HL-60 (cell line): ENCODE measurements around the gene C1QL3.

Source experiments
- DNase-seq, 2 experiments: peaks; one replicate each; pipeline ENCODE4 v3.0.0-alpha.2; 2010 to 2020; ENCODE audit warnings: low read depth in 1 of 2, low spot score in 1 of 2
- H3K27ac ChIP-seq: fragments of 250-450 bp; sonication (Bioruptor Pico); replicated peaks from 2 replicates; pipeline ENCODE4 v1.5.1; 2020; ENCODE audit warnings: mild to moderate bottlenecking, moderate library complexity
- H3K27me3 ChIP-seq: fragments of 250-450 bp; sonication (Bioruptor Pico); 2 replicates; pipeline ENCODE4 v1.5.1; 2021; ENCODE audit warnings: mild to moderate bottlenecking, moderate library complexity; ENCODE audit not compliant: insufficient read depth, poor library complexity, severe bottlenecking
- H3K4me3 ChIP-seq: replicated peaks from 2 replicates; pipeline ENCODE4 v1.5.1; 2011; ENCODE audit warnings: mild to moderate bottlenecking, control low read depth, low read length; ENCODE audit not compliant: insufficient read depth
- GABPA ChIP-seq: IDR thresholded peaks from 2 replicates; pipeline ENCODE4 v1.6.1; 2012; ENCODE audit warnings: low read depth
- POLR2AphosphoS5 ChIP-seq: IDR thresholded peaks from 2 replicates; pipeline ENCODE4 v1.6.1; 2012; ENCODE audit warnings: low read depth
- REST ChIP-seq: IDR thresholded peaks from 2 replicates; pipeline ENCODE4 v1.6.1; 2012; ENCODE audit warnings: low read depth; ENCODE audit not compliant: insufficient replicate concordance
- SPI1 ChIP-seq: IDR thresholded peaks from 2 replicates; pipeline ENCODE4 v1.6.1; 2012; ENCODE audit warnings: low read depth, mild to moderate bottlenecking, borderline replicate concordance
- long read RNA-seq: library from polyadenylated mRNA; unstranded; transcript quantifications from one replicate; pipeline ENCODE4 v2.0.0, GENCODE V29; 2020
- TF ChIP-seq, protein P1 (sequence below): IDR thresholded peaks from one replicate; pipeline ENCODE4 v1.5.1; 2011; ENCODE audit warnings: low read length, control low read depth, inconsistent platforms; ENCODE audit not compliant: insufficient read depth

Gene C1QL3
- long read RNA-seq, result 0 reads

- TF ChIP-seq GABPA (no peak), SPI1 (no peak), POLR2AphosphoS5 (no peak), REST (no peak)
- TF ChIP-seq, protein P1, sequence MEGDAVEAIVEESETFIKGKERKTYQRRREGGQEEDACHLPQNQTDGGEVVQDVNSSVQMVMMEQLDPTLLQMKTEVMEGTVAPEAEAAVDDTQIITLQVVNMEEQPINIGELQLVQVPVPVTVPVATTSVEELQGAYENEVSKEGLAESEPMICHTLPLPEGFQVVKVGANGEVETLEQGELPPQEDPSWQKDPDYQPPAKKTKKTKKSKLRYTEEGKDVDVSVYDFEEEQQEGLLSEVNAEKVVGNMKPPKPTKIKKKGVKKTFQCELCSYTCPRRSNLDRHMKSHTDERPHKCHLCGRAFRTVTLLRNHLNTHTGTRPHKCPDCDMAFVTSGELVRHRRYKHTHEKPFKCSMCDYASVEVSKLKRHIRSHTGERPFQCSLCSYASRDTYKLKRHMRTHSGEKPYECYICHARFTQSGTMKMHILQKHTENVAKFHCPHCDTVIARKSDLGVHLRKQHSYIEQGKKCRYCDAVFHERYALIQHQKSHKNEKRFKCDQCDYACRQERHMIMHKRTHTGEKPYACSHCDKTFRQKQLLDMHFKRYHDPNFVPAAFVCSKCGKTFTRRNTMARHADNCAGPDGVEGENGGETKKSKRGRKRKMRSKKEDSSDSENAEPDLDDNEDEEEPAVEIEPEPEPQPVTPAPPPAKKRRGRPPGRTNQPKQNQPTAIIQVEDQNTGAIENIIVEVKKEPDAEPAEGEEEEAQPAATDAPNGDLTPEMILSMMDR, result no peak
- H3K4me3 ChIP-seq, result peak within 1 kb of the TSS; percentile 28
- H3K27ac ChIP-seq, result no peak within 1 kb of the TSS
- peak in 1 of 2 experiments; percentile 5 for DNase-seq
- H3K27me3 ChIP-seq, result no peaks in the 10 kb centered on the region
Observed at GRCh38 chr10:16521311-16522016, at the start of gene C1QL3. TSS of gene C1QL3 (minus strand) at chr10:16521879. CDS start at chr10:16521065, 814 bp downstream.

GRCh38 chr10:16570731-16571130 is 49.1 kb upstream of the C1QL3 start:
- Histone ChIP-seq H3K4me3 (no peak overlapping the region), H3K27me3 (no peaks in the 10 kb centered on the region), H3K27ac (no peak overlapping the region)
- TF ChIP-seq SPI1, result no peak
- TF ChIP-seq GABPA, result no peak
- no peak for TF ChIP-seq REST
- TF ChIP-seq POLR2AphosphoS5, result no peak
- TF ChIP-seq, protein P1, result no peak
- no peak for DNase-seq

DNA sequence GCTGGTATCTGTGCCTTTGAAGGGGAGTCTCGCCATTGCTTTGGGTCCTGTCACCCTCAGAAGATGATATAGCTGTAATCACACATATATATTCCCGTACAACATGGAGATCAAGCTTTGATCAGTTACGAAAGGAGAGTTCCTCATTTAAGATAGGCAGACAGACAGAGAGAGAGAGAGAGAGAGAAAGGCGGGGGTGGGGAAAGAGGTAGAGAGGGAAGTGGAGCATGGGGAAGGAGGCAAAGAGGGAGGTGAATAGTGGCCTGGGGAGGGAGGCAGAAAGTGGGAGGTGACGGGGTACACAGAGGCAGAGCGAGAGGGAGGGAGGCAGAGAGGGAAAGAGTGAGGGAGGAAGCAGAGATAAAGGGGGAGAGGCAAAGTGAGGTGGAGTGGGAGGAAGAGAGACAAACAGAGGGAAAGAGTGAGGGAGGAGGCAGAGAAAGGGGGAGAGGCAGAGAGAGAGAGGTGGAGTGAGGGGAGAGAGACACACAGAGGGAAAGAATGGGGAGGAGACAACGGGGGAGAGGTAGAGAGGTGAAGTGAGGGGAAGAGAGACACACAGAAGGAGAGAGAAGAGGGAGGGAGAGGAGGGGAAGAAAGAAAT is 44.6 kb upstream of the C1QL3 start:
- H3K27me3 ChIP-seq, result no peaks in the 10 kb centered on the region
- H3K27ac ChIP-seq, result no peak overlapping the region
- peak; percentile 23 to 42 for DNase-seq
- 0 out of 2 replicates have a peak overlapping the region, but pooled peaks have one; percentile 6 for H3K4me3 ChIP-seq
- no peak for TF ChIP-seq REST
- no peak for TF ChIP-seq GABPA
- TF ChIP-seq SPI1, result peak; percentile 73; the same call in 1 of the 2 replicates
- TF ChIP-seq, protein P1, result no peak
- no peak for TF ChIP-seq POLR2AphosphoS5
